Measurements from ENCODE around the gene KCNH8.

The KCNH8 gene

DNA sequence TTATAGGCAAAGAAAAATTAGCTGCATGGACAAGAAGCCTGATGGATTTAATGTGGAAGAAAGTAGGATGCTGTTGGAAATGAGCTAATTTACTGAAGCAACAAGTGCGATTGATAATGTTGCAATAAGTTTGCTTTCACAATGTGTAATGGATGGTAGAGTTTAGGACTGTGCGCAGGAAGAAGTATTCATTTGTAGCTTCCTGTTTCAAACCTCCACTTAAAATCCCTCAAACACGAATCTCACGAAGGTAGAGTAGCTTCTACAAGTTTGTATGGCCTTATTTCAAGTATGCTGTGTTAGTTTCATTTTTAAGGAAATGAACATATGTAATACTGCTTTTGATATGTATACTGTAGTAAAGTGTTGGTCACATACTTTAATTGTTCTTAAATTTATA lies 42.3 kb downstream of the KCNH8 start:
- no peak overlapping the region for H3K18ac ChIP-seq (ENCODE audit: low read length)
- no peak overlapping the region for H3K4me2 ChIP-seq (ENCODE audit: insufficient read depth, low read length, poor library complexity, severe bottlenecking)
- no peaks in the 10 kb centered on the region for H3K36me3 ChIP-seq (replicated peaks in 1 of 2; ENCODE audit: control insufficient read depth in 2 of 2, insufficient read depth in 2 of 2, low read length in 2 of 2)
- no peaks in the 10 kb centered on the region for H3K79me1 ChIP-seq (ENCODE audit: low read depth, low read length)
- no peak overlapping the region for H4K91ac ChIP-seq (ENCODE audit: low read depth, low read length, poor library complexity)
- no peak overlapping the region for H2BK15ac ChIP-seq (ENCODE audit: low read length)
- no peaks in the 10 kb centered on the region for H3K9me3 ChIP-seq (replicated peaks in 1 of 2; ENCODE audit: control insufficient read depth in 2 of 2, insufficient read depth in 1 of 2, low read depth in 1 of 2, low read length in 2 of 2)
- H3K4me3 ChIP-seq (ENCODE audit: low read length in 2 of 2): no peak overlapping the region
- H3K27me3 ChIP-seq (ENCODE audit: control insufficient read depth in 3 of 3, insufficient read depth in 3 of 3, low read depth in 1 of 3, low read length in 3 of 3): no peaks in the 10 kb centered on the region
- no peak overlapping the region for H3K9ac ChIP-seq (ENCODE audit: low read depth, low read length, poor library complexity)
- H2BK120ac ChIP-seq (ENCODE audit: low read depth, low read length): no peak overlapping the region
- no peak overlapping the region for H2BK5ac ChIP-seq (ENCODE audit: low read length)
- H3K4ac ChIP-seq (ENCODE audit: low read length): no peak overlapping the region
- H2BK12ac ChIP-seq (ENCODE audit: low read length): no peak overlapping the region
- DNase-seq (ENCODE audit: low spot score): no peak
- no peak overlapping the region for H2AK5ac ChIP-seq (ENCODE audit: low read depth, low read length)
- H3K4me1 ChIP-seq (ENCODE audit: control insufficient read depth in 2 of 2, insufficient read depth in 1 of 2, low read depth in 1 of 2, low read length in 2 of 2): no peaks in the 10 kb centered on the region
- no peak overlapping the region for H3K27ac ChIP-seq (replicated peaks; ENCODE audit: low read length)
- no peak overlapping the region for H4K8ac ChIP-seq (ENCODE audit: low read depth, low read length)
- WGBS, 2 donors (ENCODE audit: extremely low coverage in 2 of 2, insufficient read length in 2 of 2, insufficient replicate concordance in 1 of 2): no CpG with 5 or more reads among the region's 4 CpGs
- H3K14ac ChIP-seq (ENCODE audit: low read length): no peak overlapping the region
- no peak overlapping the region for H3K23ac ChIP-seq (ENCODE audit: low read depth, low read length, poor library complexity)
- no peak overlapping the region for H2AFZ ChIP-seq (ENCODE audit: low read length)

DNA sequence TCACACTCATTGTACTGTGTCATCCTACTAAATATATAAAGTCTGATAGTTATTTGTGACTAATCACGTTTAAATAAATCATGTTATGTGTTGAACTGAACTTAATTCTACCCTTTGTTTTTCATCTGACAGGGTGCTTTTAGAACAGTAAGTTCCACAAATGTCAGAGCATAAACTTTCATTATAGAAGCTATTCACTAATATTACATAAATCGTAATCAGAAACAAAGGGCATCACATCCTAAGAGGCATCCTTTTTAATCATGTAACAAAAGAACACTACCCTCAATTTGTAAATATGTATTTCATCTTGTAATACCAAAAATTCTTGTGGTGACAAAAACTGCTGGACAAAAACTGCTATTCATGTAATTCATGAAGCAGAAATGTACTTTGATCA lies 50.8 kb downstream of the KCNH8 start:
- Histone ChIP-seq H3K4me3 (ENCODE audit: low read length in 2 of 2) (no peak overlapping the region), H3K18ac (ENCODE audit: low read length) (no peak overlapping the region), H4K91ac (ENCODE audit: low read depth, low read length, poor library complexity) (no peak overlapping the region), H2AFZ (ENCODE audit: low read length) (no peak overlapping the region), H3K4me2 (ENCODE audit: insufficient read depth, low read length, poor library complexity, severe bottlenecking) (no peak overlapping the region), H3K36me3 (replicated peaks in 1 of 2; ENCODE audit: control insufficient read depth in 2 of 2, insufficient read depth in 2 of 2, low read length in 2 of 2) (no peaks in the 10 kb centered on the region), H3K27ac (replicated peaks; ENCODE audit: low read length) (no peak overlapping the region), H3K9me3 (replicated peaks in 1 of 2; ENCODE audit: control insufficient read depth in 2 of 2, insufficient read depth in 1 of 2, low read depth in 1 of 2, low read length in 2 of 2) (no peaks in the 10 kb centered on the region), H3K9ac (ENCODE audit: low read depth, low read length, poor library complexity) (no peak overlapping the region), H3K4ac (ENCODE audit: low read length) (no peak overlapping the region), H3K79me1 (ENCODE audit: low read depth, low read length) (no peaks in the 10 kb centered on the region), H2BK15ac (ENCODE audit: low read length) (no peak overlapping the region), H3K4me1 (ENCODE audit: control insufficient read depth in 2 of 2, insufficient read depth in 1 of 2, low read depth in 1 of 2, low read length in 2 of 2) (no peaks in the 10 kb centered on the region), H3K23ac (ENCODE audit: low read depth, low read length, poor library complexity) (no peak overlapping the region), H2AK5ac (ENCODE audit: low read depth, low read length) (no peak overlapping the region), H2BK12ac (ENCODE audit: low read length) (no peak overlapping the region), H4K8ac (ENCODE audit: low read depth, low read length) (no peak overlapping the region), H2BK120ac (ENCODE audit: low read depth, low read length) (no peak overlapping the region), H3K27me3 (ENCODE audit: control insufficient read depth in 3 of 3, insufficient read depth in 3 of 3, low read depth in 1 of 3, low read length in 3 of 3) (no peaks in the 10 kb centered on the region), H2BK5ac (ENCODE audit: low read length) (no peak overlapping the region), H3K14ac (ENCODE audit: low read length) (no peak overlapping the region)
- WGBS, 2 donors (ENCODE audit: extremely low coverage in 2 of 2, insufficient read length in 2 of 2, insufficient replicate concordance in 1 of 2): no CpG with 5 or more reads among the region's 2 CpGs
- no peak for DNase-seq (ENCODE audit: low spot score)

DNA sequence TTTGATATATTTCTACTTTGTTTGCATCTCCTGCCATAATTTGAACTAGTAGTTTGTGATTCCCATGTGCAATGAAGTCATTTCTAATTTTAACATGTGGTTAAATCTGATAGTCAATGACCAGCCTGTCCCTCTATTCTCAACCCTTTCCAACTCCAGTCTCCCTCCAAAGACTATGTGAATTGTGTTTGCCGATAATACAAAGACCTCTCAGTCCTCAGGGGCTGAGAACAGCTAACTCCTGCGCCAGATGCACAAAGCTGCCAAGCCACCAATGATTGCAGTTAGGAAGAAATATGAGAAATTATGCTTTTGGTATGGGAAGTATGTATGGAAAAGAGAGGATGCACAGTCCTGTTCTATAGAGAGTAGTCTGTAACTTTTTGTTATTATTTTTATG lies 54.0 kb downstream of the KCNH8 start:
- no peaks in the 10 kb centered on the region for H3K36me3 ChIP-seq (replicated peaks in 1 of 2; ENCODE audit: control insufficient read depth in 2 of 2, insufficient read depth in 2 of 2, low read length in 2 of 2)
- H3K79me1 ChIP-seq (ENCODE audit: low read depth, low read length): no peaks in the 10 kb centered on the region
- H2BK15ac ChIP-seq (ENCODE audit: low read length): no peak overlapping the region
- no peak overlapping the region for H3K9ac ChIP-seq (ENCODE audit: low read depth, low read length, poor library complexity)
- H2BK12ac ChIP-seq (ENCODE audit: low read length): no peak overlapping the region
- H3K4ac ChIP-seq (ENCODE audit: low read length): no peak overlapping the region
- no peak overlapping the region for H3K14ac ChIP-seq (ENCODE audit: low read length)
- H3K9me3 ChIP-seq (replicated peaks in 1 of 2; ENCODE audit: control insufficient read depth in 2 of 2, insufficient read depth in 1 of 2, low read depth in 1 of 2, low read length in 2 of 2): no peaks in the 10 kb centered on the region
- H2BK5ac ChIP-seq (ENCODE audit: low read length): no peak overlapping the region
- no peak overlapping the region for H3K4me2 ChIP-seq (ENCODE audit: insufficient read depth, low read length, poor library complexity, severe bottlenecking)
- no peak overlapping the region for H3K18ac ChIP-seq (ENCODE audit: low read length)
- no peaks in the 10 kb centered on the region for H3K27me3 ChIP-seq (ENCODE audit: control insufficient read depth in 3 of 3, insufficient read depth in 3 of 3, low read depth in 1 of 3, low read length in 3 of 3)
- H2AK5ac ChIP-seq (ENCODE audit: low read depth, low read length): no peak overlapping the region
- H3K4me3 ChIP-seq (ENCODE audit: low read length in 2 of 2): no peak overlapping the region
- no peak for DNase-seq (ENCODE audit: low spot score)
- H3K4me1 ChIP-seq (ENCODE audit: control insufficient read depth in 2 of 2, insufficient read depth in 1 of 2, low read depth in 1 of 2, low read length in 2 of 2): no peaks in the 10 kb centered on the region
- no peak overlapping the region for H4K8ac ChIP-seq (ENCODE audit: low read depth, low read length)
- H2AFZ ChIP-seq (ENCODE audit: low read length): no peak overlapping the region
- no CpG with 5 or more reads among the region's 2 CpGs for WGBS, 2 donors (ENCODE audit: extremely low coverage in 2 of 2, insufficient read length in 2 of 2, insufficient replicate concordance in 1 of 2)
- H2BK120ac ChIP-seq (ENCODE audit: low read depth, low read length): no peak overlapping the region
- no peak overlapping the region for H3K23ac ChIP-seq (ENCODE audit: low read depth, low read length, poor library complexity)
- H4K91ac ChIP-seq (ENCODE audit: low read depth, low read length, poor library complexity): no peak overlapping the region
- no peak overlapping the region for H3K27ac ChIP-seq (replicated peaks; ENCODE audit: low read length)

GRCh38 chr3:19202754-19203153 lies 54.4 kb downstream of the KCNH8 start:
- H3K18ac ChIP-seq (ENCODE audit: low read length): no peak overlapping the region
- no peak overlapping the region for H3K9ac ChIP-seq (ENCODE audit: low read depth, low read length, poor library complexity)
- H3K36me3 ChIP-seq (replicated peaks in 1 of 2; ENCODE audit: control insufficient read depth in 2 of 2, insufficient read depth in 2 of 2, low read length in 2 of 2): no peaks in the 10 kb centered on the region
- no peak overlapping the region for H4K8ac ChIP-seq (ENCODE audit: low read depth, low read length)
- WGBS, 2 donors (ENCODE audit: extremely low coverage in 2 of 2, insufficient read length in 2 of 2, insufficient replicate concordance in 1 of 2): no CpG with 5 or more reads among the region's 3 CpGs
- H4K91ac ChIP-seq (ENCODE audit: low read depth, low read length, poor library complexity): no peak overlapping the region
- no peak overlapping the region for H3K4me3 ChIP-seq (ENCODE audit: low read length in 2 of 2)
- no peak overlapping the region for H3K23ac ChIP-seq (ENCODE audit: low read depth, low read length, poor library complexity)
- H2AK5ac ChIP-seq (ENCODE audit: low read depth, low read length): no peak overlapping the region
- H3K4me2 ChIP-seq (ENCODE audit: insufficient read depth, low read length, poor library complexity, severe bottlenecking): no peak overlapping the region
- H2BK120ac ChIP-seq (ENCODE audit: low read depth, low read length): no peak overlapping the region
- H2BK5ac ChIP-seq (ENCODE audit: low read length): no peak overlapping the region
- DNase-seq (ENCODE audit: low spot score): no peak
- H2AFZ ChIP-seq (ENCODE audit: low read length): no peak overlapping the region
- no peak overlapping the region for H2BK12ac ChIP-seq (ENCODE audit: low read length)
- no peaks in the 10 kb centered on the region for H3K4me1 ChIP-seq (ENCODE audit: control insufficient read depth in 2 of 2, insufficient read depth in 1 of 2, low read depth in 1 of 2, low read length in 2 of 2)
- H3K9me3 ChIP-seq (replicated peaks in 1 of 2; ENCODE audit: control insufficient read depth in 2 of 2, insufficient read depth in 1 of 2, low read depth in 1 of 2, low read length in 2 of 2): no peaks in the 10 kb centered on the region
- H3K14ac ChIP-seq (ENCODE audit: low read length): no peak overlapping the region
- H3K27me3 ChIP-seq (ENCODE audit: control insufficient read depth in 3 of 3, insufficient read depth in 3 of 3, low read depth in 1 of 3, low read length in 3 of 3): no peaks in the 10 kb centered on the region
- no peak overlapping the region for H3K27ac ChIP-seq (replicated peaks; ENCODE audit: low read length)
- H3K4ac ChIP-seq (ENCODE audit: low read length): no peak overlapping the region
- no peak overlapping the region for H2BK15ac ChIP-seq (ENCODE audit: low read length)
- no peaks in the 10 kb centered on the region for H3K79me1 ChIP-seq (ENCODE audit: low read depth, low read length)
